IMR-90 (cell line): Measurements from ENCODE around the gene NPNT. TPM values are rescaled to one million over a fixed set of nuclear protein-coding genes. Genes with fewer than 3 reads are reported as not detected.

Experiments
- ATAC-seq: fragments of 200-7000 bp; cut with Tn5 transposase; 2 replicates; pipeline ENCODE4 v1.9.1; 2020; ENCODE audit warnings: low read depth, mild to moderate bottlenecking, moderate library complexity
- BruUV-seq: library from RNA; stranded (reverse); fragments of 400-500 nt; replicated peaks from 2 replicates; lab custom pipeline; 2021; lab: Mats Ljungman, UMichigan
- CTCF ChIA-PET: fragments of 300-600 bp; formaldehyde crosslinking; extraction: SDS; loops from one replicate; lab custom pipeline; 2021; ENCODE audit warnings: antibody characterized with exemption; lab: Yijun Ruan, JAX
- POLR2A ChIA-PET: fragments of 300-600 bp; sonication (Branson Sonifier 250); formaldehyde crosslinking; loops from one replicate; lab custom pipeline; 2022; ENCODE audit warnings: antibody characterized with exemption; ENCODE audit not compliant: unreplicated experiment; lab: Charles Lee
- DNase-seq: peaks from one replicate; pipeline ENCODE4 v3.0.0; 2013
- H2AFZ ChIP-seq: replicated peaks from 2 replicates; pipeline ENCODE3; 2013; ENCODE audit warnings: low read length, mild to moderate bottlenecking; ENCODE audit not compliant: poor library complexity
- H2AK5ac ChIP-seq: 2 replicates; pipeline ENCODE4 v1.6.1; 2013; ENCODE audit warnings: low read depth, low read length, inconsistent platforms
- H2AK9ac ChIP-seq: replicated peaks from 2 replicates; pipeline ENCODE3; 2013; ENCODE audit warnings: mild to moderate bottlenecking, low read depth, low read length, moderate library complexity; ENCODE audit not compliant: poor library complexity
- H2BK120ac ChIP-seq: 2 replicates; pipeline ENCODE4 v1.6.1; 2013; ENCODE audit warnings: low read depth, low read length, inconsistent platforms
- H2BK15ac ChIP-seq: 3 replicates; pipeline ENCODE4 v1.6.1; 2013; ENCODE audit warnings: low read depth, low read length, inconsistent platforms
- H2BK20ac ChIP-seq: 2 replicates; pipeline ENCODE4 v1.6.1; 2013; ENCODE audit warnings: low read depth, mild to moderate bottlenecking, inconsistent platforms, low read length, moderate library complexity
- H2BK5ac ChIP-seq: 2 replicates; pipeline ENCODE4 v1.6.1; 2013; ENCODE audit warnings: mild to moderate bottlenecking, low read depth, low read length, inconsistent platforms; ENCODE audit not compliant: poor library complexity, severe bottlenecking
- H3K14ac ChIP-seq: replicated peaks from 2 replicates; pipeline ENCODE4 v1.6.1; 2013; ENCODE audit warnings: low read depth, low read length, inconsistent platforms
- H3K18ac ChIP-seq: 2 replicates; pipeline ENCODE4 v1.6.1; 2013; ENCODE audit warnings: low read depth, low read length, control low read depth
- H3K23ac ChIP-seq: 2 replicates; pipeline ENCODE4 v1.6.1; 2013; ENCODE audit warnings: low read depth, low read length, inconsistent platforms
- H3K27ac ChIP-seq: 2 replicates; pipeline ENCODE4 v1.5.1; 2013; ENCODE audit warnings: mild to moderate bottlenecking, control low read depth, low read length; ENCODE audit not compliant: insufficient read depth
- H3K27me3 ChIP-seq: 2 replicates; pipeline ENCODE4 v1.6.1; 2013; ENCODE audit warnings: low read length; ENCODE audit not compliant: control insufficient read depth, insufficient read depth
- H3K36me3 ChIP-seq: 2 replicates; pipeline ENCODE4 v1.6.1; 2013; ENCODE audit warnings: low read length, mixed read lengths; ENCODE audit not compliant: control insufficient read depth, insufficient read depth
- H3K4ac ChIP-seq: 2 replicates; pipeline ENCODE4 v1.6.1; 2013; ENCODE audit warnings: low read depth, low read length, inconsistent platforms
- H3K4me1 ChIP-seq: 2 replicates; pipeline ENCODE4 v1.6.1; 2013; ENCODE audit warnings: low read length, mixed read lengths; ENCODE audit not compliant: control insufficient read depth, insufficient read depth
- H3K4me2 ChIP-seq: 2 replicates; pipeline ENCODE4 v1.6.1; 2013; ENCODE audit warnings: low read depth, mild to moderate bottlenecking, control low read depth, low read length, moderate library complexity
- H3K4me3 ChIP-seq: 2 replicates; pipeline ENCODE4 v1.5.1; 2013; ENCODE audit warnings: low read depth, mild to moderate bottlenecking, control low read depth, low read length, moderate library complexity; ENCODE audit not compliant: insufficient read depth
- H3K56ac ChIP-seq: 2 replicates; pipeline ENCODE4 v1.6.1; 2013; ENCODE audit warnings: low read length, inconsistent platforms; ENCODE audit not compliant: insufficient read depth; ENCODE audit errors: extremely low read depth
- H3K79me1 ChIP-seq, 2 experiments: 2 replicates each; pipeline ENCODE4 v1.6.1; 2013; ENCODE audit warnings: low read length in 2 of 2, inconsistent platforms in 1 of 2, low read depth in 1 of 2
- H3K9ac ChIP-seq: 2 replicates; pipeline ENCODE4 v1.6.1; 2013; ENCODE audit warnings: low read depth, low read length, control low read depth
- H3K9me1 ChIP-seq: 2 replicates; pipeline ENCODE4 v1.6.1; 2013; ENCODE audit warnings: low read length, inconsistent platforms; ENCODE audit not compliant: insufficient read depth
- H3K9me3 ChIP-seq: 2 replicates; pipeline ENCODE4 v1.6.1; 2013; ENCODE audit warnings: low read length; ENCODE audit not compliant: control insufficient read depth, insufficient read depth
- H4K20me1 ChIP-seq: 2 replicates; pipeline ENCODE4 v1.6.1; 2013; ENCODE audit warnings: low read length, inconsistent platforms; ENCODE audit not compliant: insufficient read depth
- H4K5ac ChIP-seq: 2 replicates; pipeline ENCODE4 v1.6.1; 2013; ENCODE audit warnings: mild to moderate bottlenecking, low read depth, low read length, control low read depth
- H4K8ac ChIP-seq, 2 experiments: 2 replicates each; pipeline ENCODE4 v1.6.1; 2013; ENCODE audit warnings: low read depth in 2 of 2, low read length in 2 of 2, control low read depth in 1 of 2, inconsistent platforms in 1 of 2
- H4K91ac ChIP-seq: 2 replicates; pipeline ENCODE4 v1.6.1; 2013; ENCODE audit warnings: low read depth, low read length, inconsistent platforms; ENCODE audit not compliant: insufficient read depth
- BHLHE40 ChIP-seq: fragments of 150-350 bp; IDR thresholded peaks from 2 replicates; pipeline ENCODE4 v1.6.1; 2016; ENCODE audit warnings: mild to moderate bottlenecking, low read depth, low read length
- CEBPB ChIP-seq: IDR thresholded peaks from 2 replicates; pipeline ENCODE4 v1.6.1; 2012; ENCODE audit warnings: low read depth, low read length, improper control_type of control experiment
- CHD1 ChIP-seq: IDR thresholded peaks from 2 replicates; pipeline ENCODE4 v1.6.1; 2012; ENCODE audit warnings: low read depth, low read length, improper control_type of control experiment
- FOS ChIP-seq: fragments of 150-350 bp; IDR thresholded peaks from 2 replicates; pipeline ENCODE4 v1.6.1; 2016; ENCODE audit warnings: low read depth, low read length
- MAFK ChIP-seq: IDR thresholded peaks from 2 replicates; pipeline ENCODE4 v1.6.1; 2012; ENCODE audit warnings: low read depth, low read length, improper control_type of control experiment
- MXI1 ChIP-seq: IDR thresholded peaks from 2 replicates; pipeline ENCODE4 v1.6.1; 2012; ENCODE audit warnings: low read depth, mild to moderate bottlenecking, low read length, moderate library complexity, borderline replicate concordance
- NFE2L2 ChIP-seq: fragments of 150-350 bp; IDR thresholded peaks from 2 replicates; pipeline ENCODE4 v1.6.1; 2016; ENCODE audit warnings: low read depth, mild to moderate bottlenecking, low read length
- POLR2A ChIP-seq: IDR thresholded peaks from 2 replicates; pipeline ENCODE4 v1.6.1; 2012; ENCODE audit warnings: mild to moderate bottlenecking, low read depth, low read length
- RAD21 ChIP-seq: IDR thresholded peaks from 2 replicates; pipeline ENCODE4 v1.6.1; 2012; ENCODE audit warnings: low read length, improper control_type of control experiment
- RCOR1 ChIP-seq: IDR thresholded peaks from 2 replicates; pipeline ENCODE4 v1.6.1; 2012; ENCODE audit warnings: mild to moderate bottlenecking, low read length, improper control_type of control experiment; ENCODE audit not compliant: insufficient replicate concordance
- RFX5 ChIP-seq: IDR thresholded peaks from 2 replicates; pipeline ENCODE4 v1.8.0; 2012; ENCODE audit warnings: low read depth, mild to moderate bottlenecking, low read length, moderate library complexity
- WGBS, 2 experiments: methylation state at CpG; one replicate each; pipeline versions ENCODE4 v1.1.5 to v1.1.7; 2013; ENCODE audit warnings: missing lambda C conversion rate in 2 of 2; ENCODE audit not compliant: insufficient read length in 1 of 2; ENCODE audit errors: extremely low coverage in 2 of 2; 5-methylcytosine and 5-hydroxymethylcytosine counted together
- dilution Hi-C: fragments of 300-500 bp; cut with HindIII; formaldehyde crosslinking; loops from one replicate; pipeline ENCODE4 v1.14.3; 2018; ENCODE audit warnings: low sequenced_read_pairs; ENCODE audit not compliant: unreplicated experiment
- in situ Hi-C: fragments of 300-500 bp; cut with MboI; formaldehyde crosslinking; loops from 3 replicates; pipeline ENCODE4 v1.14.3; 2019; ENCODE audit warnings: low sequenced_read_pairs, inconsistent platforms, mixed read lengths
- intact Hi-C: fragments of 100-400 bp; cut with micrococcal nuclease; formaldehyde crosslinking; loops from 2 replicates; pipeline ENCODE4 v1.10.0; 2022
- polyA plus RNA-seq, 3 experiments: library from polyadenylated mRNA; depleted of rRNA; stranded (reverse); fragments of >200 nt; gene quantifications; 2 replicates each; pipeline ENCODE4 v1.2.3, GENCODE V29; 2012; ENCODE audit warnings: low replicate concordance in 1 of 3
- total RNA-seq: library from RNA; depleted of rRNA; stranded (reverse); fragments of >200 nt; gene quantifications from 2 replicates; pipeline ENCODE4 v1.2.3, GENCODE V29; 2012
- TF ChIP-seq, protein P1 (sequence below): fragments of 150-350 bp; IDR thresholded peaks from 2 replicates; pipeline ENCODE4 v1.6.1; 2017; ENCODE audit warnings: mild to moderate bottlenecking, antibody characterized with exemption, low read length, low read depth
- TF ChIP-seq, protein P2 (sequence below): conservative IDR thresholded peaks from 2 replicates; pipeline ENCODE4 v1.5.1; 2012; ENCODE audit warnings: mild to moderate bottlenecking, low read depth, low read length, improper control_type of control experiment

Gene NPNT
- total and polyA plus RNA-seq, 2 of the 4 experiments (the other 2 are of a cell fraction): not detected

DNA sequence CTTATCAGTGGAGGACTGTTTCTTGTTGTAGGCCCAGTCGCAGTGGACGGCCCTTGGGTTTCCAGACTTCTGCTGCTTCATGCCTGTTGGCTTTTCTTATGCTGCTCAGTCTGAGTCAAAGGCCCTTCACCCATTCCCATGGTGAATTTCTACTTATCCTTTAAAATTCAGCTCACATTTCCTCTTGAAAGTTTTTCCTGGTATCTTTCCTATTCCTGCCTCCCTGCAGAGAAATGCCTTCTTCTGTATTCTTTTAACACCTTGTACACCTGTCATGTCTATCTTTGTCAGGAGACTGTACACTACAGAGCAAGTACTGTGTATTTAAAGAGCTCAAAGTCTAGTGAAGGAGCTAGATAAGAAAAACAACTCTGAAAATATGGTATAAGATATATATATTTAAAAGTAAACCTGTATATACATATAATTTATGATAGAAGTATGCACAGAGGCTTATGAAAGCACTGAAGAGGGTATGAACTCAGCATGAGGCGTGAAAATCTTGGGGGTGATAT is 22.0 kb downstream of the NPNT start:
- no peak overlapping the region for H3K56ac ChIP-seq
- no peak overlapping the region for H2BK120ac ChIP-seq
- H3K4me1 ChIP-seq: no peaks in the 10 kb centered on the region
- H3K9me3 ChIP-seq: no peaks in the 10 kb centered on the region
- no peak overlapping the region for H4K91ac ChIP-seq
- H2BK20ac ChIP-seq: no peak overlapping the region
- no peaks in the 10 kb centered on the region; the same call in 1 of the 2 replicates for H3K27me3 ChIP-seq
- no peak overlapping the region for H4K5ac ChIP-seq
- no peak overlapping the region for H2AK5ac ChIP-seq
- no peak for ATAC-seq
- no peak for DNase-seq
- no peak overlapping the region for H3K27ac ChIP-seq
- no peak overlapping the region for H2BK15ac ChIP-seq
- H3K9me1 ChIP-seq: no peaks in the 10 kb centered on the region
- no TSS peak for BruUV-seq
- H3K9ac ChIP-seq: no peak overlapping the region
- no peak overlapping the region for H4K8ac ChIP-seq
- no peak overlapping the region for H2AFZ ChIP-seq
- ChIA-PET CTCF (no interaction called here), POLR2A (no interaction called here)
- H3K4ac ChIP-seq: no peak overlapping the region
- in situ Hi-C loops (no loop called here), dilution Hi-C loops (no loop called here), intact Hi-C loops (no loop called here)
- H2BK5ac ChIP-seq: no peak overlapping the region
- H3K18ac ChIP-seq: no peak overlapping the region
- no CpG with 5 or more reads among the region's 3 CpGs for WGBS, 2 experiments
- H3K14ac ChIP-seq: no peak overlapping the region
- no peak overlapping the region for H3K4me2 ChIP-seq
- TF ChIP-seq CEBPB (no peak), POLR2A (no peak), BHLHE40 (no peak), FOS (no peak), CHD1 (no peak), RAD21 (no peak), NFE2L2 (no peak), MXI1 (no peak), MAFK (no peak), RFX5 (no peak), RCOR1 (no peak)
- TF ChIP-seq, protein P1, sequence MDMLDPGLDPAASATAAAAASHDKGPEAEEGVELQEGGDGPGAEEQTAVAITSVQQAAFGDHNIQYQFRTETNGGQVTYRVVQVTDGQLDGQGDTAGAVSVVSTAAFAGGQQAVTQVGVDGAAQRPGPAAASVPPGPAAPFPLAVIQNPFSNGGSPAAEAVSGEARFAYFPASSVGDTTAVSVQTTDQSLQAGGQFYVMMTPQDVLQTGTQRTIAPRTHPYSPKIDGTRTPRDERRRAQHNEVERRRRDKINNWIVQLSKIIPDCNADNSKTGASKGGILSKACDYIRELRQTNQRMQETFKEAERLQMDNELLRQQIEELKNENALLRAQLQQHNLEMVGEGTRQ: no peak
- TF ChIP-seq, protein P2, sequence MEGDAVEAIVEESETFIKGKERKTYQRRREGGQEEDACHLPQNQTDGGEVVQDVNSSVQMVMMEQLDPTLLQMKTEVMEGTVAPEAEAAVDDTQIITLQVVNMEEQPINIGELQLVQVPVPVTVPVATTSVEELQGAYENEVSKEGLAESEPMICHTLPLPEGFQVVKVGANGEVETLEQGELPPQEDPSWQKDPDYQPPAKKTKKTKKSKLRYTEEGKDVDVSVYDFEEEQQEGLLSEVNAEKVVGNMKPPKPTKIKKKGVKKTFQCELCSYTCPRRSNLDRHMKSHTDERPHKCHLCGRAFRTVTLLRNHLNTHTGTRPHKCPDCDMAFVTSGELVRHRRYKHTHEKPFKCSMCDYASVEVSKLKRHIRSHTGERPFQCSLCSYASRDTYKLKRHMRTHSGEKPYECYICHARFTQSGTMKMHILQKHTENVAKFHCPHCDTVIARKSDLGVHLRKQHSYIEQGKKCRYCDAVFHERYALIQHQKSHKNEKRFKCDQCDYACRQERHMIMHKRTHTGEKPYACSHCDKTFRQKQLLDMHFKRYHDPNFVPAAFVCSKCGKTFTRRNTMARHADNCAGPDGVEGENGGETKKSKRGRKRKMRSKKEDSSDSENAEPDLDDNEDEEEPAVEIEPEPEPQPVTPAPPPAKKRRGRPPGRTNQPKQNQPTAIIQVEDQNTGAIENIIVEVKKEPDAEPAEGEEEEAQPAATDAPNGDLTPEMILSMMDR: no peak
- no peak overlapping the region for H3K4me3 ChIP-seq
- H3K23ac ChIP-seq: no peak overlapping the region
- no peaks in the 10 kb centered on the region for H3K79me1 ChIP-seq
- H3K36me3 ChIP-seq: no peaks in the 10 kb centered on the region
- H2AK9ac ChIP-seq: no peak overlapping the region
- no peaks in the 10 kb centered on the region for H4K20me1 ChIP-seq
